Glomerular endothelial cell (primary cell): ENCODE results near the gene CDC27. TPM values are rescaled to one million over a fixed set of nuclear protein-coding genes. Genes with fewer than 3 reads are reported as not detected.
"Not testable (repeated sequence)": the region's sequence is repeated elsewhere in the genome, so short reads cannot be mapped to it uniquely, and the experiment has no call there.

Source experiments
- DNase-seq: peaks from one replicate; pipeline ENCODE4 v3.0.0-alpha.2; 2011; ENCODE audit warnings: low read depth, low spot score; ENCODE audit errors: extremely low read depth
- total RNA-seq: library from RNA; depleted of rRNA; stranded (reverse); fragments of >200 nt; gene quantifications from 2 replicates; pipeline ENCODE4 v1.2.3, GENCODE V29; 2015

The CDC27 gene
- total RNA-seq, 1 donor from 2014 or later: 74.9 TPM

DNA sequence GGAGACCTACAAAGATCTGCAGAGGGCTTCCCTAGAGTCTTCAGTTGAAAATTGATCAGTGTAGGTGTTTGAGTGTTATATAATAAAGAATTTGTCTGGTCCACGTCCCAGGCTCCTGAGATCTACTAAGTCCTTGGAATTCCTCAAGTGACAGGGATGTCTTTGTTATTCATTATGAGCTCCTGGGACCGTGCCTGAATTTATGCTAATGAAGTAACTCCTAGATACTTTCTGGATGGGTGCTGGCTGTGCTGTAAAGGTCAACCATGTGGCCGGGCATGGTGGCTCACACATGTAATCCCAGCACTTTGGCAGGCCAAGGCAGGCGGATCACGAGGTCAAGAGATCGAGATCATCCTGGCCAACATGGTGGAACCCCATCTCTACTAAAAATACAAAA lies 43.7 kb downstream of the CDC27 start:
- DNase-seq: no peak

DNA sequence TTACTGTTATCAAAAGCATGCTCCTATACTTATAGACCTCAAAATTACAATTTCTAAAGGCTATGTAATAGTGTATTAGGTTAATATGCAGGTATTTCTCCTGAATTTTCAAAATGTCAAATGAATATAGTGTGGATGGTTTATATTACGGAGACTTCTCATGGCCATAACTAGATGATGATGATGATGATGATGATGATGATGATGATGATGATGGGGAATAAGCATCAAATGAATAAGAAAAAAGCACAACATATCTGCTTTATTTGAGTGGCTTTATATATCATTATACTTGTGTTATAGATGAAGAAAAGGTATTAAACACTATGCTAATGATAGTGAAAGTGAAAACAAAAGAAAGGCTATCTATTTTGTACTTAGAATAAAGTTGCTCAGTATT lies 53.9 kb downstream of the CDC27 start:
- no peak for DNase-seq

DNA sequence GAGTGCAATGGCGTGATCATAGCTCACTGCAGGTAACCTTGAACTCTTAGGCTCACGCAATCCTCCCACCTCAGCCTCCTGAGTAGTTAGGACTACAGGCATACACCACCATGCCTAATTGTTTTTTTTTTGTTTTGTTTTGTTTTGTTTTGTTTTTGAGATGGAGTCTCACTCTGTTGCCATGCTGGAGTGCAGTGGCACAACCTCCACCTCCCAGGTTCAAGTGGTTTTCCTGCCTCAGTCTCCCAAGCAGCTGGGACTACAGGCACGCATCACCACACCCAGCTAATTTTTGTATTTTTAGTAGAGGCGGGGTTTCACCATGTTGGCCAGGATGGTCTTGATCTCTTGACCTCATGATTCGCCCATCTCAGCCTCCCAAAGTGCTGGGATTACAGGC lies 54.7 kb downstream of the CDC27 start:
- not testable (repeated sequence) for DNase-seq

DNA sequence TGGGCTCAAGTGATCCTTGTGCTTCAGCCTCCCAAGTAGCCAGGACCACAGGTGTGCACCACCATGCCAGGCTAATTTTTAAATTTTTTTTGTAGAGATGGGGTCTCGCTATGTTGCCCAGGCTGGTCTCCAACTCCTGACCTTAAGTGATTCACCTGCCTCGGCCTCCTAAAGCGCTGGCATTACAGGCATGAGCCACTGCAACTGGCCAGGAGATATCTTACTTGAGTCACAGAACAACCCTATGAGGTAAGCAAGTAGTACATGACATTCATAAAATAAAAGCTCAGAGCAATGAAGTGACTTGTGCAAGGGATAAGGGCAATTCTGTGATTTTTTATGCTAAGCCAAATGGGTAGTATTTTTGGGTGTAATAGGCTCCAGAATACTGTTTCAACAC lies 57.3 kb downstream of the CDC27 start:
- DNase-seq: no peak

DNA sequence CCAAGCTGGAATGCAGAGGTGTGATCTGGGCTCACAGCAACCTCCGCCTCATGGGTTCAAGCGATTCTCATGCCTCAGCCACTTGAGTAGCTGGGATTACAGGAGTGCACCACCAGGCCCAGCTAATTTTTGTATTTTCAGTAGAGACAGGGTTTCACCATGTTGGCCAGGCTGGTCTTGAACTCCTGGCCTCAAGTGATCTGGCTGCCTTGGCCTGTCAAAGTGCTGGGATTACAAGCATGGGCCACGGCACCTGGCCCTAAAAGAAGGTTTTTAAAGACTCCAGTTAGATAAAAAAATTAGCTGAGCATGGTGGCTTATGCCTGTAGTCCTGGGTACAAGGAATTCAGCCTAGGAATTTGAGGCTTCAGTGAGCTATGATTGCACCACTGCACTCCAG lies 62.3 kb downstream of the CDC27 start:
- DNase-seq: not testable (repeated sequence)

DNA sequence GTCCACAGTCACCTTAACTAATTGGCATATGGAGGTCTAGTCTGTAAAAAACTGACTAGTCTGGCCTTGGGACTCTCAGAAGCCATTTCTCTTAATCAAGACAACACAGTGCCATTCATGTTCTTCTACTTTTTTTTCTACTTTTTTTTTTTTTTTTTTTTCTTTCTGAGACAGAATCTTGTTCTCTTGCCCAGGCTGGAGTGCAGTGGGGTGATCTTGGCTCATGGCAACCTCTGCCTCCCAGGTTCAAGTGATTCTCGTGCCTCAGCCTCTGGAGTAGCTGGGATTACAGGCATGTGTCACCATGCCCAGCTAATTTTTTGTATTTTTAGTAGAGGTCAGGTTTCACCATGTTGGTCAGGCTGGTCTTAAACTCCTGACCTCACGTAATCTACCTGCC lies 65.8 kb downstream of the CDC27 start:
- DNase-seq: not testable (repeated sequence)

DNA sequence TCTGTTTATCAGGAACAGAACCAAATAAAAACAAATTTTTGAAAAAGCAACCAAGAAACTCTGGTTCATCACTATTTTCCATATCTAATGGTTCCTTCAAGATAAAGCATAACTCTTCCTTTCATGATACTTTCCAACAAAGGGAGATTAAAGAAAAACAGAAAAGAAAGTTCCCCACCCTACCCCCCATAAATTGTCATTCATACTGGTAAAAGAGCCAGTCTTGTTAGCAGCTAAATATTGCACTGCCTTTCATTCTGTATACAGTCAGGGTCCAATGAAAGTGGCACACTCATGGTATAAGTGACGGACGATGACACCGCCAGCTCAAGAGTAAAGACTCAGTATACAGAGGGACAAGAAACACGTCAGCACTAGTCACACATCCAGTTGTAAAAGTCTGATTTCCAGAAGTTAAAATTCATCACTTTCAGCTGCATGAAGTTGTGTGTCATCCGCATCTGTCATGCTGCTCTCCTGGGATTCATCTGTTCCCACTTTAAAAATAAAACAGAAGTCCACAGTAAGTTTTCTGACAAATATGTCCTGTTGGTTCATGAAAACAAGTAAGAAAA lies 68.5 kb downstream of the CDC27 start:
- no peak for DNase-seq

DNA sequence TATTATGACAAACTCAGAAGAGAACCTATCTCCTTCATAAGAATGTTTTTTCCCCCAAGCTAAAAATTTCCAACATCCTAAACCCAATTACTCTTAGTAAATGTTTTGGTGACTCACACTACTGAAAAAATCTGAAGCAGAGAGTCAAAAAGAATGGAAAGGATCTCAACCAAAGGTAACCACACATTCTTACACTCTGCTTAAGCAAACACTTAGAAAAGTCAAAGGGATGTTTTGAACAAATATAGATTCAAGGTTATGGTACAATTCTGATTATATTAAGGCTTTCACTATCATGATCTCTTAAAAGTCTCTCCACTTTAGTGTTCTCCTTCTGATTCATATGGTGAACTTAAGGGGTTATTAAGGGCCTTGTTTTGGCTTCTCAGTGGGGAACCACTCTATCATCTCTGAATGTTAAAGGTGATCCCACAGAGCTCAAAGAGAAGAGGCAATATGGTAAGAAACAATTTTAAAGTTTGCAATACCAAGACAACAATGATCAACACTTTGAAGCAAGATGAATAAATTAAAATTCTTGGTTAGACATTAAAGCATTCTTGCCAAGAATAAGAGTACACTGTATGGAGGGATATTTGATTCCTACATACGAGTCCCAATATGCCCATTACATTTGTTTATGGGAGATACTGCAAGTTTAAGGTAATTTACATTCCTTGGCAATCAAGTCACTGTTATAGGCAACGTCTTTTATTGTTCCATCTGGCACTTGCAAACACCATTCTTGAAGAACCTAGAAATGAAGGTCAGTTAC lies 69.2 kb downstream of the CDC27 start:
- no peak for DNase-seq

DNA sequence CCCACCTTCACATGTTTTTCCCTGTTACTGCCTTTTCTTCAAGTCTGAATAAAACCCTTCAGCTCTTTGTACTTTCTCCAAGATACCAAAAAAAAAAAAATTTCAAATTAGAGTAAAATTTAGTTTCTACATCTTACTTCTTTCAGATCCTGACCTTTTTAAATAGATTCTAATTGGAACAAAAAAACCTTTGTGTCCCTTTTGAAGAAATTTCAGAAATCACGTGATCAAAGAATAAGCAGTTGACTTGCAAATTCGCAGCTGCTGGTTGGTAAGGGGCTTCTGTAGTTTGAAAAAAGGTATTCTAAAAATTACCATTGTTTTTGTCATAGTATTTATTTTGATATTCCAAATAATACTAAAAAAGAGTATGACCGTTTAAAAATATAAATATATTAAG lies 71.7 kb downstream of the CDC27 start:
- DNase-seq: no peak

DNA sequence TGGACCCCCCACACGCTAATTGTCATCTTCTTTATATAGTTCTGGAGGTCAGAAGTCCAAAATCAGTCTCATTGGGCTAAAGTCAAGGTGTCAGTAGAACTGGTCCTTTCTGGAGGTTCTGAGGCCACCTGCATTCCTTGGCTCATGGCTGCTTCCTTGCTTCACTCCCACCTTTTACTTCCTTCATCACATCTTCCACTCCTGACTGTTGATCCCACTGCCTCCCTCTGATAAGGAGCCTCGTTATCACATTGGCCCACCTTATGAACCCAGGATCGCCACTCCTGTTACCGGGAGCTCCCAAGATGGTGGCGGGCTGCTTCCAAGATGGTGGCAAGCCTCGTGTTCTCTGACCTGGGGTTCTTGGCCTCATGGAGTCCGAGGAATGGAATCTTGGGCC lies 83.0 kb downstream of the CDC27 start:
- no peak for DNase-seq

DNA sequence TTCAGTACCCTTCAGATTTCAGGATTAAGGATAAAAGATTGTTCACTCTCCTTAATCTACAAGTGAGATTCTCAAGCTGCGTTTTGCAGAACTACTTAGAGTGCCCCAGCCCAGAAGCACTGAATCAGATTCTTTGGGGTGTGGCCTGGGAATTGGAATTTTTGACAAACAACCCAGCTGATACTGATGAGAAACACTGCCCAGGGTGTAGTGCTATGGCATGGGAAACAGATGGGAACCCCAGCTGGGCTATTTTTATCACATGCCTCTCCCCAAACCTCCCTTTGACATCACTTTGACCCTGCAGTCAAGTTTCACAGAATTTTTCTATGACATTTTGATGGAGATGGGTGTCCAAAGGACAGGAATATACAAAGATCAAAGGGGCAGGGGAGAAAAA lies 83.8 kb downstream of the CDC27 start:
- DNase-seq: not testable (repeated sequence)

DNA sequence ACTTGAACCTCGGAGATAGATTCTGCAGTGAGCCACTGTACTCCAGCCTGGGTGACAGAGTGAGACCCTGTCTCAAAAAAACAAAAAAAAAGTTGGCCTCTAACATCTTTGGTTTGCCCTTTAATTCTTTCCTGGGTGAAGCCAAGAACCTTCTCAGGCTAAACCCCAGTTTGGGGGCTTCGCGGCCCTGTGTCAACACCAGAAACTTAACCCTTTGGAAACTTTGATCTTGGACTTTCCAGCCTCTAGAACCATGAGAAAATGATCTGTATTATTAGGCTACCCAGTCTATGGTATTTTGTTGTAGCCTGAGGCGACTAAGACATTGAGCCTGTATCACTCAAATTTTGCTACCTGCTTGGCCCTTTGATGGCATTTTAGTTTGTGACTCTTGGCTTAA lies 86.2 kb downstream of the CDC27 start:
- no peak for DNase-seq

DNA sequence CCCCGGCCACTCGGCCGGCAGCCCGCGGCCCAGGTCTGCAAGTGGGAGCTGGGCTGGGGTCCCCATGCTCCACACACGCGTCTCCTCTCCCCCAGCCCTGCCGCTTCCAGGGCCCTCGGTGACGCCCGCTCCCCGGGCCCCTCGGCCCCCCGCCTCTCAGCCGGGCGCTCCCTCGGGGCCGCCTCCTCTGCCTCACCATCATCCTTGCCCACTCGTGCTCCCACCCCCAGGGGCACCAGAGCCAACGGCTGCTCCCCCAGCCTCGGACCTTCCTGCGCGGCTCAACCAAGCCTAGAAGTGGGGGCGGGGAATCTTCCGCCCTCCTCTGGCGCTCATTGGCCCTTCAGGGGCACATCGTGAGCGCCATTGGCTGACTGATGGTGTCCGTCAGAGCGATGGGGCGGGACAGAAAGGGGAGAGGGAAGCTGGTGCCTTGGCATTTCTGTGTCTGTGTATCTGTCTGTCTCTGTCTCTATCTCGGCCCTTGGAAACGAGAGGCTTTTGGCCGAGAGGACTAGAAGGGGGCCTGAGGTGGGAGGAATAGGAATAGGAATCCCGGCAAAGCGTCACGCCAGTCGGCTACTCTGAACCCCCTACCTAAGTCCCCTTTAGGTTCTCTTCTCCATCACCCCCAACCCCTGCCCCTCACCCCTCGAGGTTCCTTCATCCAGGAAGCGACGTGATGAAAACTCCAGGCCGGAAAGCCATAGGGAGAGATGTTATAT lies 88.9 kb downstream of the CDC27 start:
- DNase-seq: peak; percentile 48

DNA sequence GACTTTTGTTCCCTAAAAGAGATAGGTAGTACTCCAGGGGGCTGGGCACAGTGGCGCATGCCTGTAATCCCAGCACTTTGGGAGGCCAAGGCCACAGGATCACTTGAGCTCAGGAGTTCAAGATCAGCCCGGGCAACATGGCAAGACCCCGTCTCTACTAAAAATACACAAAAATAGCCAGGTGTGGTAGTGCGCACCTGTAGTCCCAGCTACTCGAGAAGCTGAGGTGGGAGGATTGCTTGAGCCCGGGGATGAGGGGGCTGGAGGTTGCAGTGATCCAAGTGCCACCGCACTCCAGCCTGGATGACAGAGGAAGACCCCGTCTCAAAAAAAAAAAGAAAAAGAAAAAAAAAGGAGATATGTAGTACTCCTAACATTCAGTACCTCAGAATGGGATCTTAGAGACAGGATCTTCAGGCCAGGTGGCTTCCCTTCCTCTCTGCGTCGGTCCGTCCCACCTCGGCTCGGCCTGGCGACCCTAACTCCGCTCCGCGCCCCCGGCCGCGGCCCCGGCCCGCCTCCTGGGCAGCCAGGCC lies 89.6 kb downstream of the CDC27 start:
- DNase-seq: no peak

DNA sequence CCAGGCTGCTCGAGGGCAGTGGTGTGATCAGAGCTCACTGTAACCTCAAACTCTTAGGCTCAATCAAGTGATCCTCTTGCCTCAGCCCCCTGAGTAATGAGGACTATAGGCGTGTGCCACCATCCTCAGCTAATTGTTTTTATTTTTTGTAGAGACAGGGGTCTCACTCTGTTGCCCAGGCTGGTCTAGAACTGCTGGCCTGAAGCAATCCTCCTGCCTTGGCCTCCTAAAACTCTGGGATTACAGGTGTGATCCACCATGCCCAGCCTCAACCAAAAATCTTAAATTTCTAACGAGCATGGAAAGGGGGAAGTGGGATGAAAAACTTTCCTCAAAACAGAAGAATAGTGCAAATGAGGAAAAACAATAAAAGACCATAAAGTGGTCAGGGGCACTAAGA lies 92.8 kb downstream of the CDC27 start:
- no peak for DNase-seq

DNA sequence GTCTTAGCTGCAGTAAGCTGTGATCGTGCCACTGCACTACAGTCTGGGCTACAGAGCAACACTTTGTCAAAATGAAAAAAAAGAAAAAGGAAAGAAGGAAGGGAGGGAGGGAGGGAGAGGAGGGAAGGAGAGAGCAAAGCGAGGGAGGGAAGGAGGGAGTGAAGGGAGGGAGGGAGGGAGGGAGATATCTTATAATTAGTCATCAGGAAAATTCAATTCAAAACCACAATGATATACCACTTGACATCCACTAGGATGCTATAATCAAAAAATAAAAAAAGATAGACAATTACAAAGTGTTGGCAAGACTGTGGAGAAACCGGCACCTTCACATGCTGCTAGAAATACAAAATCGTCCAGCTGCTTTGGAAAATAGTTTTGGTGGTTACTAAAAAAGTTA lies 93.8 kb downstream of the CDC27 start:
- DNase-seq: no peak

DNA sequence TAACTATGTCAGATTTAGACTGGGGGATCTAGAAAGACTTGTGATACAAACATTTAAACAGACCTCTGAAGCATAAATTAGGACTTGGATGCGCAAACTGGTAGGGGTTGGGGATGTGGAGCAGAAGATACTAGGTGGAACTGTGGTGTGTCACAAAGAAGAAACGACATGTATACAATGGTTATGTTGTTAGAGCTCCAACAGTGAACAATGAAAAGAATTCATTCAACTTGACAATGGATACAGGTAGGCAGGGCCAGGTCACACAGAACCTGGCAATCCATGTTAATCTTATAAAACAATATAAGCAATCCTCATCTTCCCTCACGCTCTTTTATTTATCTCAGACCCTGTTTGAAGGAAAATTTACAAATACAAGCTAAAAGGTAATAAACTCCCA lies 102.0 kb downstream of the CDC27 start:
- DNase-seq: no peak

DNA sequence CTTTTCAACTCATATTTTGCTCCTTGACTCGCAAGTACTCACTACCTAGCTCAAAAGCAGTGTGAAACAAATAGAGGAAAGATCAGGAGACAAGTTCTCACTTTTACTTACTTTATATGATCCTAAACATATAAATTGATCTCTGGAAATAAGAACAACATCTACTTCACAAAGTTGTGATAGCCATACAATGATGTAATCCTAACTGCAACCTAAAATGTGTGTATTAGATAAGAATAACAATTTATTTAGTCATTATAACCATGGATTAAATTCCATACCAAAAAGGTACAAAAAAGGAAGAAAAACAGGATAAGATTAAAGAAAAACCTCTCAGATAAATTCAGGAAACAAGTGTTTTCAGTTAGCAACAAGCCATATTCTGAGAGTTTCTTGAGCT lies 103.4 kb downstream of the CDC27 start:
- DNase-seq: no peak

DNA sequence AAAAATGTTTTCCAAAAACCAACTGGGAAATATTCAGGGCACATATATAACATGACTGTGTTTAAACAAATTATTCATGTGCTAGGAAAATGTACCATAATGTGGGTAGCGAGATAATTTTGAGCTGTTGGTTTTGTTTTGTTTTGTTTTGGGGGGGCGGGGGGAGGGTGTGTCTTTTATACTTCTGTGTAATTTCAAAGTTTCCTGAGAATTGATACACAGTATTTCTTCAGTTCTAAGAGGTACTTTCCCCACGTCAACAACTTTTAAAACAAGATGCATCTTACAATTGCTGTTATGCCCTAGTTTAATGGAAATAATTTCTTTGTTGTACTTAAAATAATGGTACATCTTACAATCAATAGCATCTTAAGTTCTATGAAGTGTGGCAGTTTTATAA lies 110.3 kb downstream of the CDC27 start:
- DNase-seq: no peak

DNA sequence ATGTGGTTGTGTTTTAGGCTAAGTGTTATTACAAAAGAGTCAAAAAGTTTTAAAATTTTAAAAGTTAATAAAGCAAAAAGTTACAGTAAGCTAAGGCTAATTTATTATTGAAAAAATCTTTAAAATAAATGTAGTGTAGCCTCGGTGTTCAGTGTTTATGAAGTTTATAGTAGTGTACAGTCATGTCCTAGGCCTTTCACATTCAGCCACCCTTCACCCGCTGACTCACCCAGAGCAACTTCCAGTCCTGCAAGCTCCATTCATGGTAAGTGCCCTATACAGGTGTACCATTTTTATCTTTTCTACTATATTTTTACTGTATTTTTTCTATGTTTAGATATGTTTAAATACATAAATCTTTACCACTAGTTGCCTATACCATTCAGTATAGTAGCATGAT lies 111.5 kb downstream of the CDC27 start:
- no peak for DNase-seq

DNA sequence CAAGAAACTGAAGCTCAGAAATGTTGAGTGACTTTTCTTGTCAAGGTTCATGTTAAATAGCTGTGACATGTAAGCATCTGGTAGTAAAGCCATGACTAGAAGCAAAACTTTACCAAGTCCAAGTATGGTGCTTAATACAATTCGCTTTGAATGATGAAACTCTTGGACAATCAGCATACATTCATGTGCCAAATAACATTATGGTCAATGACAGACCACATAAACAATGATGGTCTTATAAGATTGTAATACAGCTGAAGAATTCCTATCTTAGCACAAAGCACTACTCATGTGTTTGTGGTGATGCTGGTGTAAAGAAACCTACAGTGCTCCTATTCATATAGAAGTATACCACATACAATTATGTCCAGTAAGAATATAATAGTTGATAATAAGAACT lies 112.9 kb downstream of the CDC27 start:
- no peak for DNase-seq

DNA sequence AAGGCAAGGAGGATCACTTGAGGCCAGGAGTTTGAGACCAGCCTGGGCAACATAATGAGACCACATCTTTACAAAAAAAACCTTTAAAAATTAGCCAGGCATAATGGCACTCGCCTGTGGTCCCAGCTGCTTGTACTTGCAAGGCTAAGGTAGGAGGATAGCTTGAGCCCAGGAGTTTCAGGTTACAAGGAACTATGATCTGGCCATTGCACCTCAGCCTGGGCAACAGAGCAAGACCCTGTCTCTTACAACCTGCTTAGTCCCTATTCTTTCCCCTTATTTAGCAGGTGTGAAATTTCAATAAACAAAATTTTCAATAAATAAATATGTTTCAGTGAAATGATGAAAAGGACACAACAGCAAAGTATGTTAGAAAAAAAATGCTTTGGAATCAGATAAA lies 114.7 kb downstream of the CDC27 start:
- DNase-seq: not testable (repeated sequence)
